HFFc6 (cell line): Measurements from ENCODE around the gene LSM11. TPM values are rescaled to one million over a fixed set of nuclear protein-coding genes. Genes with fewer than 3 reads are reported as not detected.

ENCODE experiments used
- DNase-seq: peaks from one replicate; pipeline ENCODE4 v3.0.0-alpha.2; 2018
- H3K27ac Mint-ChIP-seq: 2 replicates; pipeline ENCODE4 v1.8.0; 2020; ENCODE audit warnings: mild to moderate bottlenecking, mixed read lengths
- H3K27me3 Mint-ChIP-seq: 2 replicates; pipeline ENCODE4 v1.8.0; 2021; ENCODE audit warnings: mild to moderate bottlenecking, moderate library complexity, mixed read lengths; ENCODE audit not compliant: insufficient read depth
- H3K36me3 Mint-ChIP-seq: 2 replicates; pipeline ENCODE4 v1.8.0; 2021; ENCODE audit warnings: low read depth, mixed read lengths
- H3K4me1 Mint-ChIP-seq: 2 replicates; pipeline ENCODE4 v1.8.0; 2020; ENCODE audit warnings: low read depth, mixed read lengths
- H3K4me3 Mint-ChIP-seq: 2 replicates; pipeline ENCODE4 v1.8.0; 2020; ENCODE audit warnings: mild to moderate bottlenecking, moderate library complexity, mixed read lengths
- H3K9me3 Mint-ChIP-seq: 2 replicates; pipeline ENCODE4 v1.8.0; 2020; ENCODE audit warnings: mild to moderate bottlenecking, mixed read lengths
- total RNA-seq, 6 experiments: library from RNA; stranded (reverse); fragmentation: NEBNext Ultra II Directional; extraction: Animal tissue kit (Norgen Biotek cat#: 25700); gene quantifications; 2 replicates in 1 of 6; 3 replicates in 5 of 6; pipeline ENCODE4 v1.2.3, GENCODE V29; 2021
- TF ChIP-seq, protein P1 (sequence below): fragments of 200-600 bp; sonication (generic); IDR thresholded peaks from 2 replicates; pipeline ENCODE4 v1.5.0; 2021; ENCODE audit warnings: antibody characterized with exemption, mild to moderate bottlenecking

LSM11 gene
- total RNA-seq, 6 experiments from 2014 or later, result 2.0 to 2.9 (median 2.2) TPM

DNA sequence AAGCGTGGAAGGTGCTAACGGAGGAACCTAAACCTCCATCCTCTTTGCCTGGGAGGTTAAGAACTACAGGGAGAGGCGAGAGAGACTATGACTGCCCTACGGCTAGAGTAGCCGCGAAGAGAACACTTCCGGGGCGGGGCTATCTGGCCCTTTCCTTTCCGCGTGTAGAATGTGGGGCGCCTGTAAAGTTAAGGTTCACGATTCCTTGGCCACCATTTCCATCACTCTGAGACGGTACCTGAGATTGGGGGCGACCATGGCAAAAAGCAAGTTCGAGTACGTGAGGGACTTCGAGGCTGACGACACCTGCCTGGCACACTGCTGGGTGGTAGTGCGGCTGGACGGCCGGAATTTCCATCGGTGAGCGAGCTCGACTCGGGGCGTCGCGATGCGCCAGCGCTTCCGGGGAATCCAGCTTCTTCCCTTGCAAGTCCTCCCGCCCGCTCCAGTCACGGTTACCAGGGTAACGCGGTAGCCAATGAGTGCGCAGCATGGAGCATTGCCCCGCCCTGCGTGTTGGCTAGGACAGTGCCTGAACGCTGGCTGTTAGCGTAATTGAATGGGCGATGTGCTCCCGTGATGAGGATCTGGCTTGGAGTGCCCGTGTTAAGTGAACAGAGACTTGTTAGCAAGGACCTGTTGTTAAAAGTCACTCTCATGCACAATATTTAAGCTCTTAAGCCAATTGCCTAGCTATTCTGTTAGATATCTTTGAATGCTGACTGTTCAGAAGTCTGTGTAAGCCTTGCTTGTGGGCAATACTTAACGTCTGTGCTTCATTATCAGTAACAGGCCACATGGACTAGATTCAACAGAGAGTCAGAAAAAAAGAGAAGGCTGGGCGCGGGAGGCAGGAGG, 12.0 kb upstream of the LSM11 start, which contains the start of gene THG1L:
TSS of gene THG1L (plus strand) at position 149 of the 858 bp plus-strand sequence. CDS start at position 170, 21 bp downstream.
- Mint-ChIP-seq H3K27me3 (no peaks in the 10 kb centered on the region), H3K27ac (peak within 1 kb of the TSS; percentile 99), H3K9me3 (no peaks in the 10 kb centered on the region), H3K36me3 (peaks cover 9% of the 10 kb centered on the region), H3K4me3 (peak within 1 kb of the TSS; percentile 100), H3K4me1 (peaks cover 27% of the 10 kb centered on the region)
- TF ChIP-seq, protein P1, sequence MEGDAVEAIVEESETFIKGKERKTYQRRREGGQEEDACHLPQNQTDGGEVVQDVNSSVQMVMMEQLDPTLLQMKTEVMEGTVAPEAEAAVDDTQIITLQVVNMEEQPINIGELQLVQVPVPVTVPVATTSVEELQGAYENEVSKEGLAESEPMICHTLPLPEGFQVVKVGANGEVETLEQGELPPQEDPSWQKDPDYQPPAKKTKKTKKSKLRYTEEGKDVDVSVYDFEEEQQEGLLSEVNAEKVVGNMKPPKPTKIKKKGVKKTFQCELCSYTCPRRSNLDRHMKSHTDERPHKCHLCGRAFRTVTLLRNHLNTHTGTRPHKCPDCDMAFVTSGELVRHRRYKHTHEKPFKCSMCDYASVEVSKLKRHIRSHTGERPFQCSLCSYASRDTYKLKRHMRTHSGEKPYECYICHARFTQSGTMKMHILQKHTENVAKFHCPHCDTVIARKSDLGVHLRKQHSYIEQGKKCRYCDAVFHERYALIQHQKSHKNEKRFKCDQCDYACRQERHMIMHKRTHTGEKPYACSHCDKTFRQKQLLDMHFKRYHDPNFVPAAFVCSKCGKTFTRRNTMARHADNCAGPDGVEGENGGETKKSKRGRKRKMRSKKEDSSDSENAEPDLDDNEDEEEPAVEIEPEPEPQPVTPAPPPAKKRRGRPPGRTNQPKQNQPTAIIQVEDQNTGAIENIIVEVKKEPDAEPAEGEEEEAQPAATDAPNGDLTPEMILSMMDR, result no peak
- DNase-seq, result peak; percentile 99

DNA sequence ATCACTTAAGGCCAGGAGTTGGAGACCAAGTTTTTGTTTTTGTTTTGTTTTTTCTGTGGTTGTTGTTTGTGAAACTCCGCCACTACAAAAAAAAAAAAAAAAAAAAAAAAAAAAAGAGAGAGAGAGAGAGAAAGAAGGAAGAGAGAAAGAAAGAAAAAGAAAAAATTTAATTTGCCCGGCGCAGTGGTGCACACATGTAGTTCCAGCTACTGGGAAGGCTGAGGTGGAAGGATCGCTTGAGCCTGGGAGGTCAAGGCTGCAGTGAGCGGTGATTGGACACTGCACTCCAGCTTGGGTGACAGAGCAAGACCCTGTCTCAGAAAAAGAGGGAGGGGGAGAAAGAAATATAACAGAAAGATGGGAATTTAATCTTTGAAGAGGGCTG, 11.4 kb upstream of the LSM11 start:
- TF ChIP-seq, protein P1, result no peak
- DNase-seq, result no peak
- Mint-ChIP-seq H3K27me3 (no peaks in the 10 kb centered on the region), H3K4me3 (peak overlapping the region; percentile 100), H3K9me3 (no peaks in the 10 kb centered on the region), H3K36me3 (peaks cover 9% of the 10 kb centered on the region), H3K27ac (peak overlapping the region; percentile 99), H3K4me1 (peaks cover 27% of the 10 kb centered on the region)

DNA sequence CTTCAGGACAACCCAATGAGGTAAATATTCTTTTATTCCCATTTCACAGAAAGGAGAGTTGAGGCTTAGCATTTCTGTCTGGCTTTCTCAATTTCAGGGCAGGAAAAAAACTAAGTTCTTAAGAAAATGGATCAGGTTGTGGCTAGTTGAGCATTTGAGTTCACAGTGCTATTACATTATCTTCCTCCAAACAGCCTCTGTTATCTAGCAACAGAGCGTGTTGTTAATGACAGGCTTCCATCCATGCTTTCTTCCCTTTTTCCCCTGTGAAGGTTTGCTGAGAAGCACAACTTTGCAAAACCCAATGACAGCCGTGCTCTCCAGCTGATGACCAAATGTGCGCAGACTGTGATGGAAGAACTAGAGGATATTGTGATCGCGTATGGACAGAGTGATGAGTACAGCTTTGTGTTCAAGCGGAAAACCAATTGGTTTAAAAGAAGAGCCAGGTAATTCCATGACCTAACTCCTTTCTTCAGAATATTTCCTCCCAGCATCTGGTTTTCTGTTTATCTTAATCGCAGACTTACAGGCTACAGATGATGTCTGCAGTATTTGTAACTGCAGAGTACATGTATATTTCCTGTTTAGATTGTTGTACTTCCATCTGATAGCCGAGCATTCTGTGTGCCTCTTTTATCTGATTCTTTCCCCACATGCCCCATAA, 10.8 kb upstream of the LSM11 start:
- Mint-ChIP-seq H3K36me3 (peaks cover 9% of the 10 kb centered on the region), H3K4me1 (peaks cover 27% of the 10 kb centered on the region), H3K4me3 (peak overlapping the region; percentile 100), H3K9me3 (no peaks in the 10 kb centered on the region), H3K27me3 (no peaks in the 10 kb centered on the region), H3K27ac (peak overlapping the region; percentile 41; the same call in 1 of the 2 replicates)
- DNase-seq, result no peak
- TF ChIP-seq, protein P1, result no peak

GRCh38 chr5:157734436-157734835, 9.1 kb upstream of the LSM11 start:
- H3K27ac Mint-ChIP-seq, result no peak overlapping the region
- H3K4me3 Mint-ChIP-seq, result no peak overlapping the region
- H3K27me3 Mint-ChIP-seq, result no peaks in the 10 kb centered on the region
- DNase-seq, result no peak
- H3K36me3 Mint-ChIP-seq, result peaks cover 9% of the 10 kb centered on the region
- peaks cover 27% of the 10 kb centered on the region for H3K4me1 Mint-ChIP-seq
- H3K9me3 Mint-ChIP-seq, result no peaks in the 10 kb centered on the region
- TF ChIP-seq, protein P1, result no peak

DNA sequence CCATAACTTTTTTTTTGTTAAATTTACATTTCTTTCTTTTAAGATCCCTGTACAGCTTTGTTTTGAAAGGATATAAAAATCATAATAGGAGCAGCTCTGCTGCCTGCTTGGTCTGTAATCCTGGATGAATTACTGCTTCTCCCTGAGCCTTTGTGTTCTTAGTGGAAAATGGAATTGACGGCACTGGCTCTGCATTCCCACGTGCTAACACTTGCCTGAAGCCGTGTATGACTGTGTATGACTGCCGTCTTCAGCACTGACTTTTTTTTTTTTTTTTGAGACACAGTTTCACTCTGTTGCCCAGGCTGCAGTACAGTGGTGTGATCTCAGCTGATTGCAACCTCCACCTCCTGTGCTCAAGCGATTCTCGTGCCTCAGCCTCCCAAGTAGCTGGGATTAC, 7.5 kb upstream of the LSM11 start:
- H3K9me3 Mint-ChIP-seq, result no peaks in the 10 kb centered on the region
- H3K27me3 Mint-ChIP-seq, result no peaks in the 10 kb centered on the region
- H3K4me3 Mint-ChIP-seq, result no peak overlapping the region
- peaks cover 9% of the 10 kb centered on the region for H3K36me3 Mint-ChIP-seq
- no peak overlapping the region for H3K27ac Mint-ChIP-seq
- peaks cover 21% of the 10 kb centered on the region for H3K4me1 Mint-ChIP-seq
- TF ChIP-seq, protein P1, result no peak
- no peak for DNase-seq
